ENCODE results near the gene DHFR2. TPM values are rescaled to one million over a fixed set of nuclear protein-coding genes. Genes with fewer than 3 reads are reported as not detected.
"Not testable (repeated sequence)": the region's sequence is repeated elsewhere in the genome, so short reads cannot be mapped to it uniquely, and the experiment has no call there.

Gene DHFR2
- total RNA-seq, 1 donor = 4.7 TPM

DNA sequence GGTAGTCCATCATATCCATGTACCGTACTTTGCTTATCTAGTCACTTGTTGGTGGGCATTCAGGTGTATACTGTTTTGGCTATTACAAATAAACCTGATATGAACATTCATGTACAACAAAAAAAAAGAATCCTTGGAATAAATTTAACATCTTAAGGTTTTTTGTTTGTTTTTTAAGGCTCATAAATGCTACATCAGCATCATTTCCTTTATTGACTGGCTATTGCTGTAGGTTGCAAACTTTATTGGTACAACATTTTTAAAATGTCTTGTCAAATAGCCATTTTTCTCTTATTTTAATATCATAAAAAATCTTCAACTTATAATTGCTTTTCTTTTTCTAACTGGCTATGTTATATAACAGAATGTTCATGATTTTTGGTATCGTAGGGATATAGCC is 16.2 kb downstream of the DHFR2 start:
- H3K4me3 ChIP-seq (ENCODE audit: low read depth, low read length) = no peak overlapping the region
- TF ChIP-seq, protein P1, sequence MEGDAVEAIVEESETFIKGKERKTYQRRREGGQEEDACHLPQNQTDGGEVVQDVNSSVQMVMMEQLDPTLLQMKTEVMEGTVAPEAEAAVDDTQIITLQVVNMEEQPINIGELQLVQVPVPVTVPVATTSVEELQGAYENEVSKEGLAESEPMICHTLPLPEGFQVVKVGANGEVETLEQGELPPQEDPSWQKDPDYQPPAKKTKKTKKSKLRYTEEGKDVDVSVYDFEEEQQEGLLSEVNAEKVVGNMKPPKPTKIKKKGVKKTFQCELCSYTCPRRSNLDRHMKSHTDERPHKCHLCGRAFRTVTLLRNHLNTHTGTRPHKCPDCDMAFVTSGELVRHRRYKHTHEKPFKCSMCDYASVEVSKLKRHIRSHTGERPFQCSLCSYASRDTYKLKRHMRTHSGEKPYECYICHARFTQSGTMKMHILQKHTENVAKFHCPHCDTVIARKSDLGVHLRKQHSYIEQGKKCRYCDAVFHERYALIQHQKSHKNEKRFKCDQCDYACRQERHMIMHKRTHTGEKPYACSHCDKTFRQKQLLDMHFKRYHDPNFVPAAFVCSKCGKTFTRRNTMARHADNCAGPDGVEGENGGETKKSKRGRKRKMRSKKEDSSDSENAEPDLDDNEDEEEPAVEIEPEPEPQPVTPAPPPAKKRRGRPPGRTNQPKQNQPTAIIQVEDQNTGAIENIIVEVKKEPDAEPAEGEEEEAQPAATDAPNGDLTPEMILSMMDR (IDR thresholded peaks at IDR 0.05; ENCODE audit: insufficient read depth, low read depth, low read length) = no peak
- DNase-seq (ENCODE audit: low read depth) = no peak

- DNase-seq (ENCODE audit: low read depth); H3K4me3 ChIP-seq (ENCODE audit: low read depth, low read length): not testable (repeated sequence)
Measured at GRCh38 chr3:94044100-94044936, 18.4 kb downstream of the DHFR2 start.

- H3K4me3 ChIP-seq (ENCODE audit: low read depth, low read length) = no peak overlapping the region
- no peak for DNase-seq (ENCODE audit: low read depth)
- TF ChIP-seq, protein P1 (IDR thresholded peaks at IDR 0.05; ENCODE audit: insufficient read depth, low read depth, low read length) = no peak
Measured at GRCh38 chr3:94043285-94043684, 19.4 kb downstream of the DHFR2 start.

DNA sequence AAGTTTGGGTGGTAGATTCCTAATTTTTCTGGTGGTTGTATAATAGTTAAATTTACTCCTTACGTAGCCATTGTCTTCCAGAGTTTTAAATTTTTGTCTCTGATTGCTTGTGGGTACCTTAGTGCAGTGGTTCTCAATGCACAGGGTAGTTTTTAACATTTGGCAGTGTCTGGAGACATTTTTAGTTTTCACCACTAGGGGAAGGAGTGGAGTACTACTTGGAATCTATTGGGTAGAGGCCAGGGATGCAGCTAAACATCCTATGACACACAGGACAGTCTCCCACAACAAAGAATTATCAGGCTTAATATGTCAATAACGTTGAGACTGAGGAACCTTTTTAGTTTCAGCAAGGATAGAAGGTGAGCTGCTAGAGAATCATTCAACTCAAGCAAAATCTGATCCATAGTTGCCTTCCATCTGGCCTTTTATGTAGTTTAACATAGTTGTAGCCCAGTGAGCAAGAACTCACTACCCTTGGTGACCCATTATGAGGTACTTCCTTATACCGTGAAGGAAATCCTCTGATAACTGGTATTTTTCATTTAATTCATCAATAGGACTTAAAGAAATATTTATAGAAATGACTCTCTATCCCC is 25.7 kb downstream of the DHFR2 start:
- TF ChIP-seq, protein P1 (IDR thresholded peaks at IDR 0.05; ENCODE audit: insufficient read depth, low read depth, low read length) = peak; percentile 67
- peak; percentile 44 for DNase-seq (ENCODE audit: low read depth)
- no peak overlapping the region for H3K4me3 ChIP-seq (ENCODE audit: low read depth, low read length)

- DNase-seq (ENCODE audit: low read depth) = no peak
- TF ChIP-seq, protein P1 (IDR thresholded peaks at IDR 0.05; ENCODE audit: insufficient read depth, low read depth, low read length) = no peak
- H3K4me3 ChIP-seq (ENCODE audit: low read depth, low read length) = no peak within 1 kb of the TSS
Measured at GRCh38 chr3:94028093-94028837, 34.5 kb downstream of the DHFR2 start, which contains the start of gene STX19. STX19 (minus strand) TSS chr3:94028597; CDS start chr3:94015269, 13,328 bp downstream.

GRCh38 chr3:94026623-94027022 is 36.1 kb downstream of the DHFR2 start:
- DNase-seq (ENCODE audit: low read depth) = no peak
- H3K4me3 ChIP-seq (ENCODE audit: low read depth, low read length) = no peak overlapping the region
- TF ChIP-seq, protein P1 (IDR thresholded peaks at IDR 0.05; ENCODE audit: insufficient read depth, low read depth, low read length) = no peak

DNA sequence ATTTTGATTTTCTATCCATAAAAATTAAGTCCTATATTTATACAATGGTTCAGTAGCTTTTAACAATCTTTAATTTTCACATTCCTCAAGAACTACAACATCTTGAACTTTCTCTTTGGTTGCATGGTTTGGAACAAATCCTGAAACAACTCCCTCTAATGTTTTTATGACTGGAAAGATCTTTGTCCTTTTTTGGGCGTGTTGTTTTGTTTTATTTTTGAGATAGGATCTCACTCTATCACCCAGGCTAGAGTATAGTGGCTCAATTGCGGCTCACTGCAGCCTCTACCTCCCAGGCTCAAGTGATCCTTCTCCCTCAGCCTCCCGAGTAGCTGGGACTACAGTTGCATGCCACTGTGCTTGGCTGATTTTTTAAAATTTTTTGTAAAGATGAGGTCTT is 38.3 kb downstream of the DHFR2 start:
- TF ChIP-seq, protein P1 (IDR thresholded peaks at IDR 0.05; ENCODE audit: insufficient read depth, low read depth, low read length) = no peak
- DNase-seq (ENCODE audit: low read depth) = peak; percentile 32
- no peak overlapping the region for H3K4me3 ChIP-seq (ENCODE audit: low read depth, low read length)

Data from fibroblast of villous mesenchyme (primary cell).